NCI-H1436 treated with DMSO at 0.1 percent for 48 hours (cell line): ENCODE results near the gene PRIM2.
"Not testable (repeated sequence)": the region's sequence is repeated elsewhere in the genome, so short reads cannot be mapped to it uniquely, and the experiment has no call there.

Experiments
- DNase-seq: peaks from one replicate; lab custom pipeline; 2025; lab: John Stamatoyannopoulos, UW

PRIM2 gene

DNA sequence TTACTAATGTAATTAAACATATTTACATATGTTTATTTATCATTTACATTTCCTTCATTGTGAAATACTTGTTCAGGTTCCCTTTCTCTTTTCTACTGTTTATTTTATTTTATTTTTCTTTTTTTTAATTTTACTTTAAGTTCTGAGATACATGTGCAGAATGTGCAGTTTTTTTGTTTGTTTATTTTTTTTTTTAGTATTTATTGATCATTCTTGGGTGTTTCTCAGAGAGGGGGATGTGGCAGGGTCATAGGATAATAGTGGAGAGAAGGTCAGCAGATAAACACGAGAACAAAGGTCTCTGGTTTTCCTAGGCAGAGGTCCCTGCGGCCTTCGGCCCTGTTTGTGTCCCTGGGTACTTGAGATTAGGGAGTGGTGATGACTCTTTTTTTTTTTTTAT, 8.7 kb upstream of the PRIM2 start:
- not testable (repeated sequence) for DNase-seq

DNA sequence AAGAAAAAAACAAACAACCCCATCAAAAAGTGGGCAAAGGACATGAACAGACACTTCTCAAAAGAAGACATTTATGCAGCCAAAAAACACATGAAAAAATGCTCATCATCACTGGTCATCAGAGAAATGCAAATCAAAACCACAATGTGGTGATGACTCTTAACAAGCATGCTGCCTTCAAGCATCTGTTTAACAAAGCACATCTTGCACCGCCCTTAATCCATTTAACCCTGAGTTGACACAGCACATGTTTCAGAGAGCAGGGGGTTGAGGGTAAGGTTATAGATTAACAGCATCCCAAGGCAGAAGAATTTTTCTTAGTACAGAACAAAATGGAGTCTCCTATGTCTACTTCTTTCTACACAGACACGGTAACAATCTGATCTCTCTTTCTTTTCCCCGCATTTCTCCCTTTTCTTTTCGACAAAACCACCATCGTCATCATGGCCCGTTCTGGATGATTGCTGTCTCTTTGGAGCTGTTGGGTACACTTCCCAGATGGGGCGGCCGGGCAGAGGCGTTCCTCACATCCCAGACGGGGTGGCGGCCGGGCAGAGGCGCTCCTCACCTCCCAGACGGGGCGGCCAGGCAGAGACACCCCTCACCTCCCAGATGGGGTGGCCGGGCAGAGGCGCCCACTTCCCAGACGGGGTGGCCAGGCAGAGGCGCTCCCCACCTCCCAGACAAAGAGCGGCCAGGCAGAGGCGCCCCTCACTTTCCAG, 7.2 kb upstream of the PRIM2 start:
- not testable (repeated sequence) for DNase-seq

DNA sequence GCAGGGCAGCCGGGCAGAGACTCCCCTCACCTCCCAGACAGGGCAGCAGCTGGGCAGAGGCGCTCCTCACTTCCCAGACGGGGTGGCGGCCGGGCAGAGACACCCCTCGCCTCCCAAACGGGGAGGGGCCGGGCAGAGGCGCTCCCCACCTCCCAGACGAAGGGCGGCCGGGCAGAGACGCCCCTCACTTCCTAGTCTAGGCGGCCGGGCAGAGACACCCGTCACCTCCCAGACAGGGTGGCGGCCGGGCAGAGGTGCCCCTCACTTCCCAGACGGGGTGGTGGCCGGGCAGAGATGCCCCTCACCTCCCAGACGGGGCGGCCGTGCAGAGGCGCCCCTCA, 6.6 kb upstream of the PRIM2 start:
- DNase-seq: no peak

DNA sequence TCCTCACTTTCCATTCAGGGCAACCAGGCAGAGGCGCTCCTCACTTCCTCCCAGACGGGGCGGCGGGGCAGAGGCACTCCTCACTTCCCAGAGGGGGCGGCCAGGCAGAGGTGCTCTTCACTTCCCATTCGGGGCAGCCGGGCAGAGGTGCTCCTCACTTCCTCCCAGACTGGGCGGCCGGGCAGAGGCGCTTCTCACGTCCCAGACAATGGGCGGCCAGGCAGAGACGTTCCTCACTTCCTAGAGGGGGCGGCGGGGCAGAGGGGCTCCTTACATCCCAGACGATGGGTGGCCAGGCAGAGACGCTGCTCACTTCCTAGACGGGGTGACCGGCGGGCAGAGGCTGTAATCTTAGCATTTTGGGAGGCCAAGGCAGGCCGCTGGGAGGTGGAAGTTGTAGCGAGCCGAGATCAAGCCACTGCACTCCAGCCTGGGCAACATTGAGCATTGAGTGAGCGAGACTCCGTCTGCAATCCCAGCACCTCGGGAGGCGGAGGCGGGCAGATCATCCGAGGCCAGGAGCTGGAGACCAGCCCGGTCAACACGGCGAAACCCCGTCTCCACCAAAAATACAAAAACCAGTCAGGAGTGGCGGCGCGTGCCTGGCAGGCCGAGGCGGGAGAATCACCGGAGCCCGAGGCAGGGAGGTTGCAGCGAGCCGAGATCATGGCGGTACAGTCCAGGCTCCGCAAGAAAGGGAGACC, 6.0 kb upstream of the PRIM2 start:
- not testable (repeated sequence) for DNase-seq

DNA sequence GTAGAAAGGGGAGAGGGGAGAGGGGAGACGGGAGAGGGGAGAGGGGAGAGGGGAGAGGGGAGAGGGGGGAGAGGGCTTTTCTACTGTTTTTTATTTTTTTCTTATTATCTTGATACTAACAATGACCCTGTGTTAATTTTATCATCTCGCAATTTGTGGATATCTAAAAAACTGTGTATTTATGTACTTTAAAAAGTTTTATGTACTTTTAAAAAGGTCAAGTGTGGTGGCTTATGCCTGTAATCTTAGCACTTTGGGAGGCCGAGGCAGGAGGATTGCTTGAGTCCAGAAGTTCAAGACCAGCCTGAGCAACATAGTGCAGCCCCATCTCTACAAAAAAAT, 5.5 kb upstream of the PRIM2 start:
- no peak for DNase-seq

DNA sequence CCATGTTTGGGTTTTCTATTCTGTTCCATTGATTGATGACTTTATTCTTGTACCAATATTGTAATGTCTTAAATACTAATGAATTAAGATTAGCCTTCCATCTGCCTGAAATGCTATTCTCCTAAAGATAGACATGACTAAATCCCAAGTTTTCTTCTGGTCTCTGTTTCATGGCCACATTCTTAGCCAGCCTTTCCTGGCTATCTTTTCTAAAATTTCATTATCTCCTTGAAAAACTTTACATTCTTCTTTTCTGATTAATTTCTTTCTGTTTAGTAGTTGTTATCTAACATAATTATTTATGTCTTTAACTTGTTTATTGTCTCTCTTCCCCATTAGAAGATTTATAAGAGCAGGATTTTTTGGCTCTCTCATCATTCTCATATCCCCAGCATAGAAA, 4.4 kb upstream of the PRIM2 start:
- DNase-seq: no peak

DNA sequence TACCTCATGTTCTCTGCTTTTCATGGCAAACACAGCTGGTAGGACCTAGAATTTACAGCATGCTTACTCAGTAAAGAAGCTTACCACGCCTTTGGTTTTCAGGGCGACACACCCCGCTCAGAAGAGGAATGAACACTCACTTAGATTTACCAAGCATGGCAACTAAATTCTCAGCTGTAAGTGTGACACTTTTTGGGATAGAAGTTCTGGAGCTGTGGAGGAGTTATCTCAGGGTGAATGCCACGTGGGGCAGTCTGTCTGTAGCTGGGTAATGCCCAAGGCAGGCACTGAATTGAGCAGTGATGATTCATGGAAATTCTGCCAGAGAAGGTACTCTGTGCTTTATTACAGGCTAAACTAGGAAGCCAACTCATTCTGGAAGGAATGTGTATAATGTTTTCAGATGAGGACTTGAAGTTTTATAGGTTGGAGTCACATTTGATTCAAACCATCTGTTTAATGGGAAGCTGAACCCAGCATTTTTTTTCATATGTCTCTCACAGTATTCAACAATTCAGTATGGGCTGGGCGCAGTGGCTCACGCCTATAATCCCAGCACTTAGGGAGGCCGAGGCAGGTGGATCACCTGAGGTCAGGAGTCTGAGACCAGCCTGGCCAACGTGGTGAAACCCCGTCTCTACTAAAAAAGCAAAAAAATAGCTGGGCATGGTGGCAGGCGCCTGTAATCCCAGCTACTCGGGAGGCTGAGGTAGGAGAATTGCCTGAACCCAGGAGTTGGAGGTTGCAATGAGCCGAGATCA, 3.5 kb upstream of the PRIM2 start:
- DNase-seq: no peak

DNA sequence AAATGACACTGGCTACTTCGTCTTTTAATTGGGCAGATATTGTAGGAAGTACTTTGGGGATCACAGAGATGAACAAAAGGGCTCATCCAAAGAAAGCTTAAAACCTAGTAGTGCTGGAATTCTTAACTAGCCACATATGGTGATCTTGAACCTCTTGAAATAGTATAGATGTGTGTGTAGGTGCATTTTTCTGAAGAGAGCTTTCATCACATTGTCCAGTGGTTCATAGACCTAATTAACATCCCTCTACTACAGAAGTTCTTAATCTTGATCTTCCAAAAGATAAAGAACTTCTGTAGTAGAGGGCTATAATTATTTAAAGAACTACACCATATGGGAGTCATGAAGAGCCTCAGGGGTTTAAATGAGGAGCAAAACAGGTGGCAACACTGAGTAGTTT, 2.3 kb upstream of the PRIM2 start:
- no peak for DNase-seq

DNA sequence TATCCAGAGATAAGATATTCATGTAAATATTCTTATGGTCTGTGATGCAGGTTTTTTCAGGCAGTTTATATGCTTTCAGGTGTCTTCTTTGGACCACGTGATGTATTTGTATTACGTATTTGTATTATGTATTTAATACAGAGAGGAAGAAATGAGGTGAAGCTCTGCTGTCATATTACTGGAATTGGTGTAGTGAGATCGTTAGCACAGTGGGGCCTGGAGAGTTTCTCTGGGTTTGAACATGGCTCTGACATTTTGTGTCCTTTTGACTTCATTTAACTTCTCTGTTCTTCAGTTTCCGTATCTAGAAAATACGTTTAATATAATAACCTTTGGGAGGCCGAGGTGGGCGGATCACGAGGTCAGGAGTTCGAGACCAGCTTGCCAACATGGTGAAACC, 1.6 kb upstream of the PRIM2 start:
- DNase-seq: no peak

DNA sequence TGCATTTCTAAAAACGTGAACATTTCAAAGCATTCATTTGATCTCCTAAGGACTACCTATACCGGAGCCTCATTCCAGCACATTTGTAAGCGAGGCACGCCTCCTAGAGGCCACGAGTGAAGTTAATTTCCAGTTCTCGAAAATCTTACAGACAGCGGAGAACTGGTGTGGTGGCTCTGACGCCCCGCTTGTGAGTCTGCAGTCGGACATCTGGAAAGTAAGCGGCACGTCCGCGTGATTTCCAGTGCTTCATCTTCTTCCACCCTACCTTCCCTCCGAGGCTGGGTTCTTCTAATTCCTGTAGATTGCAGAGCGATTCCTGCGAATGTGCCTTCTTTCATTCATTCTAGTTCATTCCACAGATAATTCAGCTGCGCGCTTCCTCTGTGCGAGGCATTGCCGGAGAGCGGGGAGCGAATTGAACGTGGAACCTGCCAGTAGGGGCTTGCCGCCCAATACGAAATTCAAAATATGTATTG, 810 bp upstream of the PRIM2 start:
- peak; percentile 60 for DNase-seq

DNA sequence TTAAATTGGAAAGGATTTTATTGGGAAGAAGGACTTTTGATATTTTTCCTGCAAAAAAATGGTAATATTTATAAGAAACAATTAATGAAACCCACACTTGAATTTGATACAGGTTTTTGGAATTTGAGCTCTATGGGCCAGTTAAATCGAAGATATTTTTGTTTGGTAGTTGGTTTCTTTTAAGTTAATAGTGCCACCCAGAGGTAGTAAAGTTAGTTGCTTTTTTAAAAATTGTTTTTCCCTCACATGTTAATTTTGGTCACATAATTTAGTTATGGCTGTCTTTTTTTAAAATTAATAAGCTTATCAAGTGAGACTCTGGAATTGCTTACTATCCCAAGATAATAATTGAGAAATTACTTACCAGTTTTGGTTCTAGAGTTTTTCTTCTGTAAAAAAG, 7.1 kb downstream of the PRIM2 start:
- DNase-seq: no peak

DNA sequence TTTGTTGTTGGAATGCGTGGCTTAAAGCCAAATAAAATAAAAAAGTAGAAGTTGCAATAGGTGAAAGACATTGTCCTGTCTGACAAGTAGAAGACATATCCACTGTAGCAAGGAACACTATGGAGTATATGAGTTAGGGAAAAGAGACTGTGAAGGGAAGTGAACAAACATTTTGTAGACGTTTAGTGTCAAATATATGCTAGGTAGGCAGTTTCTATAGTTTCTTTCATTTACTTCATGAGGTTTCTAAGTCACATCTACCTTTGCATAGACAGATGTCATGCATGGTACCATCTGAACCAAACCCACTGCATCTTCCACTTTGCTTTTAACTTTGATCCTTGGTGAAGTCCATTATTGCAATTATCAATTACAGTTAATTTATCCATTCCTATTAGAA, 9.9 kb downstream of the PRIM2 start:
- no peak for DNase-seq

DNA sequence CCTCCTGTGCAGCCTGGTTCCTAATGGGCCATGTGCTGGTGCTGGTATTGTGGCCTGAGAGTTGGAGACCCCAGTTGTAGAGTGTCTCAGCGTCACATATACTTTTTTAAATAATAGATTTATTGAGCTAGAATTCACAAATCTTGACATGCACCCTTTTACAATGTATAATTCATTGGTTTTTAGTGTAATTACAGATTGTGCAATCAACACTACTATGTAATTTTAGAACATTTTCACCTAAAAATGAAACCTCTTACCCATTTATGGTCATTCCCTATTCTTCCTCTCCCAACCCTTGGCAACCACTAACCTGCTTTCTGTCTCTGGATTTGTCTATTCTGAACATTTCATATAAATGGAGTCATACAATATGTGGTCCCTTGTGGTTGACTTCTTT, 10.6 kb downstream of the PRIM2 start:
- no peak for DNase-seq

DNA sequence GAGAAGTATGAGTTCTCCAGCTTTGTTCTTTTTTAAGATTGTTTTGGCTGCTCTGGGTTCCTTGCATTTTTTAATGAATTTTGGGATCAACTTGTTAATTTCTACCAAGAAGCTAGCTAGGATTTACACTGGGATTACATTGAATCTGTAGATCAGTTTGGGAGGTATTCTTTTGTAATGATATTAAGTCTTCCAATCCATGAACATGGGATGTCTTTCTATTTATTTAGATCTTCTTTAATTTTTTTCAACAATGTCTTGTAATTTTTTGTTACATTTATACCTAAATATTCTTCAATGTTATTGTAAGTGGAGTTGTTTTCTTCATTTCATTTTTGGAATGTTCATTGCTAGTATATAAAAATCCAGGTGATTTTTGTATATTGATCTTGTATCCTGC, 12.5 kb downstream of the PRIM2 start:
- no peak for DNase-seq

DNA sequence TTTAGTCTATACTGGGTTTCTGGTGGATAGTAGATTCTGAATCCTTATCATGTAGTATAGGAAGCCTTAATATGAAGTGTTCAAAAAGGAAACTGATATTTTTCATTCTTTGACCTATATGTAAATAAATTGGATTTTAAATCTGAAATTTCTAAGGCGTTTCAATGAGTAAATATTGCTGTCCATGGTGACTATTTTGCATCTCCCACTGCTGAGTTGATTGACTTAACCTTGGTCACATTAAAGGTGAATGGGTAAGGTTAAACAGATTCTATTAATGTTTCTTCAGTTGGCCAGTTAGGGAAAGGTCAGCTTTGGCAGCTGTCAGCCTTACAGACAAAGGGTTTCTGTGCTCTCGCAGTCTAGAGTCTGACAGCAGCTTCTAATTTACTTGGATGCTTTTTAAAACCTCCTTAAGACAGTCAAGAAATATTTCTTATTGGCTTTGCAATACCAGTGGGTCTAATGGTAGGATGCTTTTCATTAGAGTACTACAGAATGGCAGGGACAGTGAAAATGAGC, 24.8 kb downstream of the PRIM2 start:
- no peak for DNase-seq

DNA sequence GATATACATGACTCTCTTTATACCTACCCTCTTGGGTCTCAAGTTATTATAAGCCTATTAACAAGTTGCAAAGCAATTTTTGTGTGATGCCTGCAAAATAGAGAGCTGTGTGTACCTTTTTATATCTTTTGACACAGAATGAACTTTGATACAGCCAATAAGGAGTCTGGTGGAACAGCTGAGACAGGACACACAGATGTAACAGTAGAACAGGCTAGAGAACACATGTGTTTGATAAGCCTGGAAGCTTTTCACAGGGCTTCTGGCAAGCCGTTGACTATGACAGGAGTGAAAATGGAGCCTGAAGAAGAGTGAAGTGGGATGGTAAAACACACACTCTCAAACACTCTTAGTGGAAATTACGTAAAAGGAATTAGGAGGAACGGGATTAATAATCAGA, 25.9 kb downstream of the PRIM2 start:
- not testable (repeated sequence) for DNase-seq

DNA sequence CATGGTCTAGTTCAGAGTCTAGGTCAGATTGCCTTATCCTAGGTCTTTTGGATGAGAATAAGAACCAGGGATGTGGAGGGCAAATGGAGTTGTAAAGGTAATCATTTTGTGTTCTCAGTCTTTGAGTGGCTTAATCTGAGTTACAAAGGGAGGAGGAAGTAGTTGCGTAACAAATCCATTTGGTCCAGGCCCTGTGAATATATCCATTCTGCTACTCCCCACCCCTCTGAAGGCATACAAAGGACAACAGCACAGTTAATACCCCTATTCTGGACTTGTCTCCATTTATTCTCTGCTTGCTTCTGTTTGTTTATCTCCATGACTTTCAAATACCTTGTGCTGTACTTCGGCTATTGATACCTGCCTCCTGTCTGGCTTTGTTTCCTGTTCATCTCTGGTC, 29.3 kb downstream of the PRIM2 start:
- DNase-seq: not testable (repeated sequence)

DNA sequence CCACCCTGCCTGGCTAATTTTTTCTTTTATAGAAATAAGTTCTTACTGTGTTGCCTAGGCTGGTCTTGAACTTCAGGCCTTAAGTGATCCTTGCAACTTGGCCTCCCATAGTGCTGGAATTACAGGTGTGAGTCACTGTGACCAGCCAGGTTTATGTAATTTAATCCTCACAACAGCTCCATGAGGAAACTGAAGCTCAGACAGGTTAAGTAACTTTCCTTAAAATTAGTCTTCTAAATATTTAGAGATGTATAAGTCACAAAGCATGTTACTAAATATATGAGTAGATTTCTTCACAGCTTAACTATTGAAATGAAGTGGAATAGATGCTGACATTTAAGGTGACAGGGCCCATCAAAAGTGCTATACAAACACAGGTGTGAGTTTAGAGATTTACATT, 30.2 kb downstream of the PRIM2 start:
- not testable (repeated sequence) for DNase-seq

DNA sequence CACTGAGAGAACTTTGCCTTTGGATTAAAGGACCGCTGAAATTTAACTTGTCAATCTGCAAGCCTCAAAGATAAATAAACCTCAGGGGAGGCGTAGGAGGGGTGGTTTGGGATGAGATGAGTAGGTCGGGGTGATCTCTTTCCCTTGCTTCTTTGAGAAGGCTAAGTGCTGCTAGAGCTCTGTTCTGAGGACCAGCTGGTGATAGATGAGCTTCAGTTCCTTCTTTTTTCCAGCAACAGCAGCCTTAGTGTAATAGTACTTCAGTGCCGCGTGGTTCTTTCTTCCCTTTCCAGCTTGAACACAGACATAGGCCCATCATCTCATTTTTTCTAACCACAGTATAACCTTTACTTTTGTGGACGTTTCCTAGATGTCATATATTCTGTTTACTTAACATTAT, 33.0 kb downstream of the PRIM2 start:
- DNase-seq: not testable (repeated sequence)

DNA sequence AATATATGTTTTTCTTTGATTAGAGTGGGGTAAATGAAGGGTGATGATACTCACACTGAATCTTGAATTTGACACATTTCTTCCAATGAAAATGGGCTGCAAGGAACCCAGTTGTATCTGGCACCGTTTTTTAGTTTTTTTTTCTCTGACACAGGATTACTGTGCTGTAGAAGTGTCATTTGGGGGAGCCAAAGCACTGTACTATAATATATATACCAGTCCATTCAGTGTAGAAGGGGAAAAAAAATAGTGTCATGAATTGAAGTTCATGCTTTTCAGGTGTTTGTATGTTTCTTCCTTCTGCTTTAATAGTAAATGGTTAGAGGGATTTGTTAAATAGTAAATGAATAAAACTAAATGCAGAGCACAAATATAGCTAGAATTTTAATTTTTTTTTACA, 35.2 kb downstream of the PRIM2 start:
- not testable (repeated sequence) for DNase-seq

DNA sequence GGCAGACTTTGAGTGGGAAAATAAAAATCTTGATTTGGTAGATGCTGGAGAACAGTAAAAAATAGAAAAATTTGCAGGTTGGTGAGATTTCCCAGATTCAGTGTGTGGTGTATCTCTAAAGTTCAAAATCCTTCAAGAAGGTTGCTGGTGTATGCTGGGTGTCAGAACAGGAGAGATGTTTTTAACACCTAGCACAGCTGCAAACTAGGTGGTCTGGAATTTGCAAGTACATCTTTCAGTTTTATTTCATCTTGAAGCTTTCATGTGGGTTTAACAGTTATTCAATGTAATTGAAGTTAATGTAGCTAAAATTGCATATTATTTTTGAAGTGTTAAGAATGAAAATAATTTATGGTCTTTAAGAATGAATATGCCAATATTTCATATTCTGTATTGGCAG, 40.9 kb downstream of the PRIM2 start:
- DNase-seq: not testable (repeated sequence)

DNA sequence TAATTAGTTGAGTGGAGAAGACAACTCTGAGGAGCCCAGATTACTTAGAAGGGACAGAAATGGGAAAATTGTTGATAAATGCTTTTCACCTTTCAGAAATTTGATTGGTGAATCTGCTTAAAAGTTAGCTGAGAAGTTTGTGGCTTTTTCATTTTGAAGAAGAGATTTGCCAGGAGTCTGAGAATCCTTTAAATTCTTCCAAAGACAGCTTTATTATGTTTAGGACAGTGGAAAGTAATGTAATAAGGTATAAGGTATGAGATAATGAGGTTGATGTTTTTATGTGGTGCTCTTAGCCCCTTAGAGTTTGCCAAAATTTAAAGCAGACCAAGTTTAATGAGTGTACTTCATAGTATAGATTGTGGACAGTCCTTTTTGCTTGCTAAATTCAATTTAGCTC, 42.3 kb downstream of the PRIM2 start:
- not testable (repeated sequence) for DNase-seq

DNA sequence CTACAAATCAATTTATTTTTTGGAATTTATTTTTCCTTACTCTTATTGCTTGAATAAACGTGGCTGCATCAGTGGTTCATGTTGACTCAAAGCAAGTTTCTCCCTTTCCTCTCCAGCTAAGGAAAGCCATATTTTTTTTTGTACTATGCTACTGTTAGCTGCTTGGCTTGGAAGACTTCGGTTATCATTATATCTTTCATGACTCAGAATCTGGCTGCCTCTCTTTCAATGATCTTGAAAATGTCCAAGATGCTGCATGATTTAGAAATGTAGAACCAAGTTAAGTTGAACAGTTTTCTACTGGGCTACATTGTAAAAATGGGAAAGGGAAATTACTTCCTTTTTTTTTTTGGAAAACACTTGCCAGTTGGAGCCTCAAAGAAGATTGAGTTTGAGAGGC, 44.9 kb downstream of the PRIM2 start:
- not testable (repeated sequence) for DNase-seq
